GM21529 (cell line): ENCODE results near the gene MTUS2.

ENCODE experiments used
- ATAC-seq: cut with Tn5 transposase; IDR thresholded peaks from one replicate; pipeline ENCODE4 v1.9.1; 2021; ENCODE audit not compliant: unreplicated experiment

MTUS2 gene

DNA sequence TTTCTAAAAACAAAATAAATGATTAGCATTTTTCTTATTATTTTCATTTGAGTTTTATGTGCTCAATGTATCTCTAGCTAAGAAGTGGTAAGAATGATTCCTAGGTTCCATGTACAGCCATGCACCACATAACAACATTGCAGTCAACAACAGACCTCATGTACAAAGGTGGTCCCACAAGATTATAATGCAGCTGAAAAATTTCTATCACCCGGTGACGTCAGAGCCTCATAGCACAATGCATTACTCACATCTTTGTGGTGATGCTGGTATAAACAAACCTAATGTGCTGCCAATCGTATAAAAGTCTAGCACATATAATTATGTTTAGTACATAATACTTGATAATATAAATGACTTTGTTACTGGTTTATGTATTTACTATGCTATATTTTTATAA, 654.9 kb downstream of the MTUS2 start:
- ATAC-seq, result no peak

- ATAC-seq, result no peak
Observed at GRCh38 chr13:29476046-29476445, 655.9 kb downstream of the MTUS2 start.

DNA sequence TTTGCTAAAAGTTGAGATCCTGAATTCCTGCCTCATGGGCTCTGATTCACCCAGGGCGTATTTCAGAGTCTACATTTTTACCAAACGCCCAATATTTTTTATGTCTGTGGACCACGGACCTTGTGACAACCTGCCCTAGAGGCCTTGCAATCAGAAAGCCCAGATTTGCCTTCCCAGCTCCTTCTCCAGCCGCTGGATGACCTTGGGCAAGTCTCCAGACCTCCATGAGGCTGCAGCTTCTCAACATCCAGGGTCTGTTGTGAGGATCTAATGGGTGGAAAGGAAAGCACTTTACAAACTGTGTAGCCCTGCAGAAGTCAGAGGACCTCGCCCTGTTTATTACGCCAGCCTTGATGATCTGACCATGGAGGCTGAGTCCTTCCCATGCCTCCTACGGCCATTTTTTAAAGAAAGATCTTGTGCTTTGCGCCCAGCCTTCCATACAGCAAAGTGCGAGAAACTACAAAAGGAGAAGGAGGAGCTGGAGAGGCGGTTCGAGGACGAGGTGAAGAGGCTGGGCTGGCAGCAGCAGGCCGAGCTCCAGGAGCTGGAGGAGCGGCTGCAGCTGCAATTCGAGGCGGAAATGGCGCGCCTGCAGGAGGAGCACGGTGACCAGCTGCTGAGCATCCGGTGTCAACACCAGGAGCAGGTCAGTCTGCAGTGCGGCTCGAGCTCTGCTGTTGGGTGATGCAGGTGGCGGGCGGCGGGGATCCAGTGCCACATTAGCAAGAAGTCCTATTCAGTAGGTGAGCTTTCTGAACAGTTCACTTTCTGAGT, 659.8 kb downstream of the MTUS2 start:
- no peak for ATAC-seq

DNA sequence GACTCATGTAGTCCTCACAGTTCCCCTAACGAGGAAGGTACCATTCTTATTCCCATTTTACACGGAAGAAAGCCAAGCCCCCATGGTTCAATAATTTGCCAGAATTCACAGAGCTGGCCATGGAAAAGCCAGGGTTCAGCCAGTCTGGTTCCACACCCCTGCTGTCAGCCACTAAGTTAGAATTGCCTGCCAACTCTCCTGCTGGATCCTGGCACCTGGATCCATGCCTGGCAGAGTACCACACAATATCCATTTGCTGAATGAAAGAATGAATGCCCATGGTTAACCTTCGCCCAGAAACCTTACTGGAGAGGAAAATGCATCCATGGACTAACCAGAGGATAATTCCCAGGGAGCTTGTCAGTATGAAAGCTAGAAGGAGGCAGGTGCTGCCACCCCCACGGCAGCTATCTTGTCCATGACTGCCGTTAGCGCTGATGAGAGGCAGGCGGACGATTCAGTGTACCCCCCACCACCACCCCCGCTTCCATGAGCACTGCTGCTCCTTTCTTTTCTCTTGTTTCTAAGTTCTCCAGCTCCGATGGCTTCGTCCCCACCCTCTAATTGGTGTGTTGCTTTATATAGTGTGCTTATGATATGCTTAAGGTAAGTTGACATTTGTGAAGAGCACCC, 660.9 kb downstream of the MTUS2 start:
- no peak for ATAC-seq

GRCh38 chr13:29481603-29482002, 661.5 kb downstream of the MTUS2 start:
- ATAC-seq, result no peak

GRCh38 chr13:29482504-29482903, 662.4 kb downstream of the MTUS2 start:
- no peak for ATAC-seq

- no peak for ATAC-seq
Observed at GRCh38 chr13:29483211-29483610, 663.1 kb downstream of the MTUS2 start.

DNA sequence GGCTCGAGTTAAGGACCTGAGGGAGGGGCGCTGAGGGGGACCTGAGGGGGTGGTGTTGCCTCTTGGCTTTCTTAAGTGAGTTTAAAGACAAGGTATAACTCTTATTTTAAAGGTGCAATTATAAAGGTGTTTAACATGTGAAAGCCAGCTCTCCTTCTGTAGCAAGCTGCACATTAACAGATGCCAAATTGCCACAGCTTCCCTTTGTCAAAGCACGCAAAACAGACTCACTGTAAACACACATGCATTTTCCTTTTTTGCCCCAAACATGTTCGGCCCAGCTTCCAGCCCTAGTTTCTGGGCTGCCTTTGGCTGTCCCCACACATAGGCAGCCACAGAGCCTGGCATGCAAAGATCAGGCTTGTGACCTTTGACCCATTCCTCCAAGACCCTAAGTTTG, 663.5 kb downstream of the MTUS2 start:
- ATAC-seq, result no peak

DNA sequence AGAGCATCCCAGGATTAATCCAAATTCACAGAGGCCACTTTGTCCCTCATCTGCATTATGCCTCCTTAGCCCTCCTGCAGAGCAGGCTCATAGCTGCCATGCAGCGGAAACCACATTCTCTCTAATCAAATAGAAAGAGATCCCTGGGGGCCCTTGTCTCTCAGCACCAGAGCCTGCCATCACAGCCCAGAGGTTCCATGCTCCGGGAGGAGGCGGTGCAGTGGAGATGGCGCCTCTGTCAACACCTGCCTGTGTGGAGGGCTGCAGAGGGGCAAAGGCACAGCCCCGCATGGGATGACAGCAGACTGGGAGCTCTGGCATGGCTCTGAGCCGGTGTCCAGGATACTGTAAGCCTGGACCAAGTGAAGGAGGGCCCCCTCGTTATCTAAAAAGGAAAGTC, 664.1 kb downstream of the MTUS2 start:
- no peak for ATAC-seq

DNA sequence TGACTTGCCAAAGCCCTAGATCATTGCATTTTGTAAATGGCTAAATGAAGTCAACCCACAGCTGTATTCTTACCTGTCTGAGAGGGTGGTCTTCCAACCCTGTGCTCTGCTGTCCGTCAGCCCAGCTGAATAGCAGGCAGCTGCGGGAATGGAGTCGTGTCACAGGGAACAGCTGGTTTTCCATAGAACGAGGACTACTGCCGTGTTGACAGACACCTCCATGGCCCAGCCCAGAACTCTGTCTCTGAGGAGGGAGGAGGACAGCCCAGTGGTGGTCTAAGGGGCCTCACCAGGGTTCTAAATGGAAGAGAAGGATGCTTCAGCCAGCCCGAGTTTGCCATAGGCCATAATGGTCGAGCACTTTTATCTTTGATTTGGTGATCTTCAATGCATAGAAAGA, 664.7 kb downstream of the MTUS2 start:
- no peak for ATAC-seq

DNA sequence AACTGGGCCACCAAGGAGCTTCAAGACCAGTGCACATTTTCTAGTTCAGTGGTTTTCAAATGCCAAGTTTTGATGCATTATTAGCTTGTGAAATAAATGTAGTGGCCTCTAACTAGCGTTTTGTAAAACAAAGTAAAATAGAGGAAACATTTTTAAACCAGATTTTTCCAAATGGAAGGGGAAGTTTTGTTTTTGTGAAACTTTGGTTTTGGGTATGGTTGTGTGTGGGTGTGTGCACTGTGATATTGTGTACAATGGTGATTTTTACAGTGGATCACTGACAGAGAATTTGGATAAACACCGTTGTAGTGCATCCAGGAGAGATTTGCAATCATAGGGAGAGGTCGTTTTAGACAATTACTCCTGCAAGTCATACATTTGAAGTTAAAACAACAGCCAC, 666.4 kb downstream of the MTUS2 start:
- no peak for ATAC-seq

DNA sequence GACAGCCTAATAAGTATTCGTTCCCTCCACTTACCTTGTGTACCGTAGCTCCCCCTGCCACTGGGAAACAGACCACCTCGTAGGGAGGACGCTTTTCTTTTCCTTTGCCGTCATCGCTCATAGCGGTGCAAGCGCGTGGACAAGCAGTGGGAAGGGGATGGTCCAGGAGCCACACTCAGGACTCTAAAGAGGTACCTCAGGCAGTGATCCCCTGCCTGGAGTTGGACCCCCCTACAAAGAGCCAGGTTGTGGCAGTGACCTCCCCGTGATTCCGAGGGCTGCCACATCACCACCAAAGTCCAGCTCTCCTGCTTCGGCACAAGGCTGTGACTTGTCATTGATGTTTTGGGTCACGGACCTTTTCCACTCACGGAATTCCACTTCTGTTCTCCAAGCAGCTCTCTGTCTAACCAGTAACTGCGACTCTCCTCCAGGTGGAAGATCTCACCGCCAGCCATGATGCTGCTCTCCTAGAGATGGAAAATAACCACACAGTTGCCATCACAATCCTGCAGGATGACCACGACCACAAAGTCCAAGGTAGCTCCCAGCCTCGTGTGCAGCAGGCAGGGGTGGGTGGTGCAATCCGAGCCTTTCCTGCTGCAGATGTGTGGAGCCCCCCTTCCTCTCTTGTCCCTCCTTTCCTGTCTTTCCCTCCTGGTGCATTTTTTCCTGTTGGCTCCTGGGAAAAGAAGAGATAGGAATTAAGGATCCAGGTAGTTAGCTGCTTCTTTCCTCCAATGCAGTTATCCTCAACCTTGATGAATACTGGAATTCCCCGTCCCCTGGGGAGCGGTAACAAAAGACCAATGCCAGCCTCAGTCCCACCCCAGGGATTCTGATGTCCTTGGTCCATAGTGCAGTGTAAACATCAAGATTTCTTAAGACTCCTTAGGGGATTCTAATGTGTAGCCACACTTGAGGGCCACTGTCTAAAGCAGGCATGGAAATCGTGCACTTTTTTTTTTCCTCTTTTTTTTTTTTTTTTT, 667.6 kb downstream of the MTUS2 start:
- no peak for ATAC-seq

GRCh38 chr13:29489650-29490560, 669.8 kb downstream of the MTUS2 start:
- ATAC-seq, result no peak

- ATAC-seq, result no peak
Observed at GRCh38 chr13:29490561-29490885, 670.4 kb downstream of the MTUS2 start.

DNA sequence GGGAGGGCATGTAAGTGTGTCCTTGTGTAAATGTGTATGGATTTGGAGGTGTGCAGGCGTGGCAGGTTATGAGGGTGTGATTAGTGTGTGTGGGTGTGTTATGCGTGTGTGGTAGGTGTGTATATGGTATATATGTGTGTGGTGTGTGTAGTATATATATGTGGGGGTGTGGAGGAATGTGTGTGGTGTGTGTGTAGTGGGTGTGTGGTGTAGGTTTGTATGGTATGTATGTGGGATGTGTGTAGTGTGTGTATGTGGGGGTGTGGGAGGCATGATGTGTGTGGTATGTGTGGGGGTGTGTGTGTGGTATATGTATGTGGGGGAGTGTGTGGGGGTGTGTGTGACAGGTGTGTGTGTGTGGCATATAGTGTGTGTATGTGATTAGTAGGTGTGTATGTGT, 671.1 kb downstream of the MTUS2 start:
- ATAC-seq, result no peak

DNA sequence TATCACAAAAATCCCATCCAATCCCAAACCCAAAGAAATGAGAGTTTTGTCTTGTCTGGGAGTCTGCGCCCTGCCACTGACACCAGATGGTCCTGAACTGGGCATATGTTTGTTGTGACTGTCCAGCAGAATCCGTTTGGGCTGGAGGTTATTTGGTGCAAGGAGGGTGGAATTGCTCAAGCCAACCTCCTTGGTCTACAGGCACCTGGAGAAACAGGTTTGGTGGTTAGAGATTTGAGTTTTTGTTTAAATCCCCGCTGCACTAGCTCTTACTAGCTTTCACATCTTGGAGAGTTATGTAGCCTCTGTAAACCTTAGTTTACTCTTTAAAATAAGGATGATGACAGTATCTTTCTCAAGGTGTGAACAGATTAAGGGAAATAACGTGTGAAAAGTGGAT, 673.7 kb downstream of the MTUS2 start:
- no peak for ATAC-seq

- ATAC-seq, result no peak
Observed at GRCh38 chr13:29494520-29494919, 674.4 kb downstream of the MTUS2 start.

GRCh38 chr13:29496241-29496712, 676.1 kb downstream of the MTUS2 start:
- peak; percentile 59 for ATAC-seq

GRCh38 chr13:29497137-29497654, 677.1 kb downstream of the MTUS2 start:
- ATAC-seq, result no peak

- ATAC-seq, result no peak
Observed at GRCh38 chr13:29498426-29499040, 678.4 kb downstream of the MTUS2 start.
